Measurements from ENCODE around the gene GNGT2.

Gene GNGT2

DNA sequence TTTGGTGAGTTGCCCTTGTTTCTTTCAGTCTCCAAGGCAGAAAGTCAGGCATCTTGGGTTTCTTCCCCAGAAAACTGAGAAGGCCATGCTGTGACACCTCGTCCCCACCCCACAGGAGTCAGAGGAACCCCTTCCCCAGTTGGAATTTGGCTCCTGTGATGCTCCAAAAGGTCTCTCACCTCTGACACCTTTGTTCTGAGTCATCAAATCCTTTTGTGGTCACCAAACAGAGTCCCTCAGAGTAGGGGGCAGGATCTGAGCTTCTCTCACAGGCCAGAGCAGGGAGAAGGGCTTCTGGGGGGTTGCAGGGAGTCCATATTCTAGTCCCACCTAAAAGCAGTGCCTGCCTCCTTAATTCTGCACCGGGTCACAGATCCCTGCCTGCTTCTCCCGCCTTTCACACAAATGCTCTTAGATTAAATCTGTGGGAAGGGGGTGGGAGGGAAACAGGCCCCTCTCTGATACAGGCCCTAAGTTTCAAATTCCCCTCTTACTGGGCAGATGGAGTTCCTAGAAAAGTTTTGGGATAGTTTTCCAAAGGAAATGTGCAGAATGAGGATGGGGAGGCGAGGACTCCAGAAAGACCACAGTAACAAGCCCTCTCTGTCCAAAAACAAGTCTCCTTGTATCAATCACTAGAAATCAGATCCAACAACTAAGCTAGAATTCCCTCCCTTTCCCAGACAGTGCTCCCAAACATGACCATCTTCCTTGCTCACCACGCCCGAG lies 18.9 kb upstream of the GNGT2 start:
- no peak for DNase-seq (ENCODE audit: low read depth, low spot score)

DNA sequence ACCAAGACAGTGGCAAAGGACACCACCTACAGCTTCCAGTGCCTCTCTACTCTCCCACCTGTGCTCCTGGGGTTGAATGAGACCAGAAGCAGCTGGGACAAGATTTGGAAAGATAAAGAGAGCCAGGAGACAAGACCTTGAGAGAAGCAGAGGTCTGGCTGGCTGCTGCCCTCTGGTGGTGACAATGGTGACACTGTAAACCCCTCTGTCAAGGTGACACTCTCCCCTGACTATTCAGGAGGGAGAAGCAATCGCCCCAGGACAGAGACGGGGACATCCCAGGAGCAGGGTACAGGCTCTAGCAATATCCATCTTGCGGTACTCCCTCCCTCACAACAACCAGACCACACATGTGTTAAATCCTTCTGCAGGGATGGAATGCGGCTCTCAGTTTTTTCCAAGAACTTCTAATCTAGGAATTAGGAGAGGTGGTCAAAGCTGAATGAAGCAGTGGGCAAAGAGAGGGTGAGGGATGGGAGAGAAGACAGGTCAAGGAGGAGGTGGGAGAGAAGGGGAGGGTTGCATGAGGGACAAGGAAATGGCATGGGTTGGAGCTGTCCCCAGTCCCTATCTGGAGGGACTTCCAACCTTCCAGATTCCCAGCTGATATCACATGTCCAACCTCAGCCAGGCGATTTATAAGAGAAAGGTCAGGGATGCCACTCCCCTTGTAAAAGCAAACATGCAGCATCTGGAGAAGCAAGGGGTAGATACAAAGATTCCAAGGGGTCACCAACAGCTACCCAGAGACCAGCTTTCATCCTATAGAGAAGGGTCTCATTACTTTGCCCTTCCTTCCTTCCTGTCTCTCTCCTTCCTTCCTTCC lies 17.3 kb upstream of the GNGT2 start:
- DNase-seq (ENCODE audit: low read depth, low spot score), result peak; percentile 91

- DNase-seq (ENCODE audit: low read depth, low spot score), result no peak
Measured at GRCh38 chr17:49226771-49227435, 16.5 kb upstream of the GNGT2 start.

- DNase-seq (ENCODE audit: low read depth, low spot score), result no peak
Measured at GRCh38 chr17:49225554-49226236, 15.3 kb upstream of the GNGT2 start.

GRCh38 chr17:49224997-49225337 lies 14.6 kb upstream of the GNGT2 start:
- DNase-seq (ENCODE audit: low read depth, low spot score), result peak; percentile 29

DNA sequence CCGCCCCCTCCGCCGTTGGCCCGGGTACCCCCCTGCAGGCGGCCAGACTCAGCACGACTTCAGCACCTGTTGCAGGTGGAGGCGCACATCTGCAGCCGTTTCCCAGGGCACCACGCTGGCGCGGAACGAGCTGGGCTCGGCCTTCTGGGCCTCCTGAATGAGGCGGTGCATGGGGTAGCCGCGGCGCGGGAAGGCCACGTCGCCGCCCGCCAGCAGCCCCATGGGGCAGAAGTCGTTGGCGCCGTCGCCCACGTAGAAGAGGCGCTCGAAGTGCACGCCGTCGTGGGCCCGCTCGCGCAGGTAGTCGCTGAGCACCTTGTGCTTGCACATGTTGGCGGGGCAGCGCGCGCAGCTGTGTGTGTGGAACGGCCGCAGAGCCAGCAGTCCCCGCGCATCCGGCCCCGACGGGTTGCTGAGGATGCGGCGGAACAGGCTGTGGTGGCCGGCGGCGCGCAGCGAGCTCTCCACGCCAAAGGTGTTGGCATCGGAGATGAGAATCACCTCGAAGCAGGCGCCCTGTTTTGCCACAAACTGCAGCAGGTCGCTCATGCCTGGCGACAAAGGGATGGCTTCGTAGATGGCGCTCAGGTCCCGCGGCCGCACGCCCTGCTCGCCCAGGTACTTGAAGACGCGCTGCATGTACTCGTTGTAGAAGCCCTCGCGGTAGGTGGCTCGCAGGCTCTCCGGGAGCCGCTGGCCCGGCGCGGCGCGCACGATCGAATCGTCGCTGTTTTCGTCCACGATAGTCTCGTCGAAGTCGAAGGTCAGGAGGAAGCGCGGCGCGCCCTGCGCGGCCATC lies 14.0 kb upstream of the GNGT2 start:
- DNase-seq (ENCODE audit: low read depth, low spot score), result peak; percentile 56

- DNase-seq (ENCODE audit: low read depth, low spot score), result peak; percentile 84
Measured at GRCh38 chr17:49223517-49224197, 13.3 kb upstream of the GNGT2 start.

GRCh38 chr17:49223168-49223516 lies 12.8 kb upstream of the GNGT2 start:
- no peak for DNase-seq (ENCODE audit: low read depth, low spot score)

- no peak for DNase-seq (ENCODE audit: low read depth, low spot score)
Measured at GRCh38 chr17:49219987-49220386, 9.6 kb upstream of the GNGT2 start.

DNA sequence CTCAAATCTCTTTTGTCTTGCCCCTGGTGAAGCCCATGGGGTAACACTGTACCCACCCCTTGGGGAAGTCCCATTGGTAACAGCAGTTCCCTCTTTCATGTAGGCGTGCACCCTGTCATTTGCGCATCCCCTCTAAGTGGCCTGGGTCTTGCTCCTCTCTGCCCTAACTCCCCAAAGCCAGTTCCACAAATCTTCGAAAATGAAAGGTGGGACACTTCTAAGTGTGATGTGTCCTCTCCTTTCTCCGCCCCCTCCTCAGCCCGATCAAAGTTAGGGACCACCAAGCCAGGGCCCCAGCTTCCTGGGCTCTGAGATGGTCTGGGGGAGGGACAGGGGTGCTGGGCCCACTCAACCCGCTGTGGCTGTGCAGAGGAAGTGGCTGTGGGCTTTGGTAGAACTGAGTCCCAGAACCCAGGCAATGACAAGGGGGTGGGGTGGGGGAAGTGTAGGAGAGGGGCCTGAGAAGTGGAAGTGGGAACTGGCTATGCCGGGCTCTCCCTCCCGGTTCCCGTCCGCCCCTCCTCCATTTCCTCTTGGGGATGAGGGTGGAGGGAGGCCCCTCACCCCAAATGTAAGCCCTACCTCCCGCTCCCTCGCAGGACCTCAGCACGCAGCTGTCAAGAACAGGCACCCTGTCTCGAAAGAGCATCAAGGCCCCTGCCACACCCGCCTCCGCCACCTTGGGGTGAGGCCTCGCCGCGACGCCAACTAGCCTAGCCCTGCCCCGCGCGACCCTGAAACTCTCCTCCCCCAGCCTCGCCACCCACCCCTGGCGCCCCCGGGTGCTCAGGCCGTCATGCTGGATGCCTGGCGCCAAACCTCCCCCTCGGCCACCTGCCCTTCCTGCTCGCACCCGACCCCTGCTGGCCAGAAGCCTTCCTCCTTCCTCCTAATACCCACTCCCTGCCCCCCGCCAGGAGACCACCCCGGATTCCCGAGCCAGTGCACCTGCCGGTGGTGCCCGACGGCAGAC lies 8.9 kb upstream of the GNGT2 start:
- DNase-seq (ENCODE audit: low read depth, low spot score), result no peak

DNA sequence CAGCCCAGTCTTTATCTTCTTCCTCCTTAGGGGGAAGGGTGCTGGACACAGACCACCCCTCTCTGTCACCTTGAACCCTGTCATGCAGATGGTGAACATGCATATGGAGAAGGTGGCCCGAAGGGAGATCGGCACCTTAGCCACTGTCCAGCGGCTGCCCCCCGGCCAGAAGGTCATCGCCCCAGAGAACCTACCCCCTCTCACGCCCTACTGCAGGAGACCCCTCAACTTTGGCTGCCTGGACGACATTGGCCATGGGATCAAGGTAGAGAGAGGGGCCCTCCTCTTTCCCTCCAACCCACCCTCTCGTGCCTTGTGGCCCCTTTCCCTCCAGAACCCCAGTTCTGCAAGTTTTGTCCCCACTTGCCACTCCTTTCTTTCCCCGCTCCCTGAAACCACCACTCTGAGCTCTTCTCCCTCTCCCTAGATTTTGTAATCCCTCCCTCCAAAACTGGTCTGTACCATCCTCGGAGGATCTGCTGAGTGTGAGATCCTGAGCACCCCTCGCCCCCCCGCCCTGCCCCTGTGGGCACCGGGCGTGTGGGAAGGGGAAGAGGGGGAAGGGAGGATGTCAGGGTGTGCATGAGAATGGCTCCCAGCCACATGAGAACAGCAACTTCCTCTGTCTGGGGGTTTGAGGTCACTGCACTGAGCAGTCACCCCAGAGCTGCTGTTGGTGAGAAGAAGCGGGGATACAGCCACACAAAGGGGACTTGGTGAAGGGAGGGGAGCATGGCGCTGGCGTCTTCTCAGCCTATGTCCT lies 7.5 kb upstream of the GNGT2 start:
- no peak for DNase-seq (ENCODE audit: low read depth, low spot score)

- no peak for DNase-seq (ENCODE audit: low read depth, low spot score)
Measured at GRCh38 chr17:49216953-49217650, 6.7 kb upstream of the GNGT2 start.

- DNase-seq (ENCODE audit: low read depth, low spot score), result no peak
Measured at GRCh38 chr17:49216482-49216881, 6.1 kb upstream of the GNGT2 start.

- no peak for DNase-seq (ENCODE audit: low read depth, low spot score)
Measured at GRCh38 chr17:49214676-49215360, 4.4 kb upstream of the GNGT2 start.

- DNase-seq (ENCODE audit: low read depth, low spot score), result no peak
Measured at GRCh38 chr17:49213847-49214246, 3.5 kb upstream of the GNGT2 start.

DNA sequence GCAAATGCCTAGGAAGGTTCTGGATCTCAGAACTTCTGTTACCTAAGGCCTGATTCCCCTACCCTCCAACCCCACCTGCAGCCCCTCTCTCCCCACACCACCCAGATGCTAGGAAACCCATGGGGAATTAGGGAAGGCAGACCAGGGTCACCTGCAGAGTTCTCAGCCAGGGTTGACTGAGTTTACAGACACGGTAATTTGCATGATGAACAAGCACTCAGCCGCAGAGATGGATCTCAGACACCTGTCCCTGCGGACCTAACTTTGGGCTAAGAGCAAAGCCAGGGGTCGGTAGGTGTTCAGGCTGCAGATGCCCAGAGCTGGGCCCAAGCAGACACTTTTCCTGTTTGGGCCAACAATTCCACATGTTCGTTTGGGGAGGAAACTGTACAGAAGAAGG lies 3.0 kb upstream of the GNGT2 start:
- no peak for DNase-seq (ENCODE audit: low read depth, low spot score)

GRCh38 chr17:49209061-49209571 lies 1.3 kb downstream of the GNGT2 start:
- no peak for DNase-seq (ENCODE audit: low read depth, low spot score)

All from ELF-1 (cell line).